ENCODE results near the gene TUBB6.

- no peak for TF ChIP-seq CTCF (IDR thresholded peaks at IDR 0.05)
- no peak for TF ChIP-seq POLR2A (IDR thresholded peaks at IDR 0.05)
Measured at GRCh38 chr18:12369211-12369610, 61.2 kb downstream of the TUBB6 start.

Data from right lobe of liver (tissue), 4 donors.